H9 (cell line): ENCODE measurements around the gene CGB5. TPM values are rescaled to one million over a fixed set of nuclear protein-coding genes. Genes with fewer than 3 reads are reported as not detected.
"Not testable (repeated sequence)": the region's sequence is repeated elsewhere in the genome, so short reads cannot be mapped to it uniquely, and the experiment has no call there.

ENCODE experiments used
- DNase-seq: peaks from one replicate; pipeline ENCODE4 v3.0.0-alpha.2; 2017
- H2AFZ ChIP-seq: one replicate; pipeline ENCODE4 v1.6.1; 2013; ENCODE audit warnings: mild to moderate bottlenecking, low read length, control low read depth, moderate library complexity
- H2AK5ac ChIP-seq: 2 replicates; pipeline ENCODE4 v1.6.1; 2013; ENCODE audit warnings: low read length, control low read depth, mixed read lengths; ENCODE audit not compliant: insufficient read length
- H2BK120ac ChIP-seq: one replicate; pipeline ENCODE4 v1.6.1; 2013; ENCODE audit warnings: low read depth, mild to moderate bottlenecking, low read length, control low read depth, inconsistent platforms; ENCODE audit not compliant: poor library complexity, severe bottlenecking
- H2BK12ac ChIP-seq: 2 replicates; pipeline ENCODE4 v1.6.1; 2013; ENCODE audit warnings: low read length, control low read depth, mixed read lengths, low read depth; ENCODE audit not compliant: insufficient read length
- H2BK15ac ChIP-seq: 2 replicates; pipeline ENCODE4 v1.6.1; 2013; ENCODE audit warnings: low read depth, low read length, control low read depth
- H2BK20ac ChIP-seq: one replicate; pipeline ENCODE4 v1.6.1; 2013; ENCODE audit warnings: low read depth, mild to moderate bottlenecking, low read length, control low read depth, inconsistent platforms; ENCODE audit not compliant: poor library complexity, severe bottlenecking
- H2BK5ac ChIP-seq: 2 replicates; pipeline ENCODE4 v1.6.1; 2013; ENCODE audit warnings: low read length, control low read depth, mixed read lengths; ENCODE audit not compliant: insufficient read length
- H3K14ac ChIP-seq: 2 replicates; pipeline ENCODE4 v1.6.1; 2013; ENCODE audit warnings: low read length, control low read depth; ENCODE audit not compliant: insufficient read depth
- H3K18ac ChIP-seq: 2 replicates; pipeline ENCODE4 v1.6.1; 2013; ENCODE audit warnings: low read depth, mild to moderate bottlenecking, mixed read lengths, low read length, control low read depth; ENCODE audit not compliant: insufficient read length
- H3K23ac ChIP-seq: 2 replicates; pipeline ENCODE4 v1.6.1; 2013; ENCODE audit warnings: low read length, control low read depth, mixed read lengths, low read depth; ENCODE audit not compliant: insufficient read length
- H3K23me2 ChIP-seq: 2 replicates; pipeline ENCODE4 v1.6.1; 2013; ENCODE audit warnings: low read depth, mild to moderate bottlenecking, mixed read lengths, low read length, control low read depth; ENCODE audit not compliant: insufficient read length, poor library complexity, severe bottlenecking
- H3K27ac ChIP-seq: 2 replicates; pipeline ENCODE4 v1.5.1; 2013; ENCODE audit warnings: low read length, control low read depth, mixed read lengths, low read depth; ENCODE audit not compliant: insufficient read length
- H3K27me3 ChIP-seq: 2 replicates; pipeline ENCODE4 v1.6.1; 2013; ENCODE audit warnings: low read length, control low read depth, inconsistent platforms; ENCODE audit not compliant: insufficient read depth
- H3K4ac ChIP-seq: 2 replicates; pipeline ENCODE4 v1.6.1; 2013; ENCODE audit warnings: low read depth, mild to moderate bottlenecking, control low read depth, inconsistent platforms, low read length, moderate library complexity
- H3K4me1 ChIP-seq: 2 replicates; pipeline ENCODE4 v1.6.1; 2013; ENCODE audit warnings: low read length, control low read depth, inconsistent platforms; ENCODE audit not compliant: insufficient read depth
- H3K4me2 ChIP-seq: 2 replicates; pipeline ENCODE4 v1.6.1; 2013; ENCODE audit warnings: low read length, control low read depth, mixed read lengths; ENCODE audit not compliant: insufficient read length, insufficient read depth
- H3K56ac ChIP-seq: 2 replicates; pipeline ENCODE4 v1.6.1; 2013; ENCODE audit warnings: low read depth, mild to moderate bottlenecking, mixed read lengths, low read length, control low read depth; ENCODE audit not compliant: insufficient read length
- H3K79me1 ChIP-seq: 2 replicates; pipeline ENCODE4 v1.6.1; 2013; ENCODE audit warnings: low read depth, mild to moderate bottlenecking, moderate library complexity, low read length, control low read depth, inconsistent platforms; ENCODE audit not compliant: insufficient read depth, poor library complexity, severe bottlenecking
- H3K79me2 ChIP-seq: 2 replicates; pipeline ENCODE4 v1.6.1; 2013; ENCODE audit warnings: low read length, control low read depth, inconsistent platforms; ENCODE audit not compliant: insufficient read depth
- H3K9ac ChIP-seq: 2 replicates; pipeline ENCODE4 v1.6.1; 2013; ENCODE audit warnings: low read length, control low read depth, mixed read lengths; ENCODE audit not compliant: insufficient read length; ENCODE audit errors: extremely low read depth
- H3K9me3 ChIP-seq: one replicate; pipeline ENCODE4 v1.6.1; 2013; ENCODE audit warnings: low read depth, low read length, inconsistent platforms; ENCODE audit not compliant: control insufficient read depth
- H3T11ph ChIP-seq: one replicate; pipeline ENCODE4 v1.6.1; 2013; ENCODE audit warnings: mild to moderate bottlenecking, low read length, control low read depth, inconsistent platforms
- H4K20me1 ChIP-seq: one replicate; pipeline ENCODE4 v1.6.1; 2013; ENCODE audit not compliant: control insufficient read depth, insufficient read length, insufficient read depth
- H4K5ac ChIP-seq: 2 replicates; pipeline ENCODE4 v1.6.1; 2013; ENCODE audit warnings: low read depth, mild to moderate bottlenecking, mixed read lengths, low read length, control low read depth; ENCODE audit not compliant: insufficient read length
- H4K8ac ChIP-seq: replicated peaks from 2 replicates; pipeline ENCODE4 v1.6.1; 2013; ENCODE audit warnings: low read length, control low read depth, mixed read lengths, low read depth; ENCODE audit not compliant: insufficient read length
- H4K91ac ChIP-seq: 2 replicates; pipeline ENCODE4 v1.6.1; 2013; ENCODE audit warnings: low read depth, mild to moderate bottlenecking, moderate library complexity, mixed read lengths, low read length, control low read depth; ENCODE audit not compliant: insufficient read length
- H3K27ac Mint-ChIP-seq, 3 experiments: 2 replicates in 2 of 3; 3 replicates in 1 of 3; pipeline ENCODE4 v1.8.0; 2020 to 2021; ENCODE audit warnings: mixed read lengths in 3 of 3, mild to moderate bottlenecking in 1 of 3, moderate library complexity in 1 of 3
- H3K27me3 Mint-ChIP-seq: 2 replicates; pipeline ENCODE4 v1.8.0; 2021; ENCODE audit warnings: low read depth, mild to moderate bottlenecking, moderate library complexity, mixed read lengths
- H3K36me3 Mint-ChIP-seq, 3 experiments: 2 replicates in 2 of 3; 3 replicates in 1 of 3; pipeline ENCODE4 v1.8.0; 2020 to 2021; ENCODE audit warnings: low read depth in 3 of 3, mixed read lengths in 3 of 3; ENCODE audit not compliant: insufficient read depth in 1 of 3
- H3K4me1 Mint-ChIP-seq, 2 experiments: 2 replicates each; pipeline ENCODE4 v1.8.0; 2020; ENCODE audit warnings: mixed read lengths in 2 of 2
- H3K4me3 Mint-ChIP-seq, 2 experiments: 2 replicates in 1 of 2; 3 replicates in 1 of 2; pipeline ENCODE4 v1.8.0; 2020 to 2021; ENCODE audit warnings: mild to moderate bottlenecking in 2 of 2, mixed read lengths in 2 of 2, moderate library complexity in 1 of 2
- H3K9me3 Mint-ChIP-seq, 2 experiments: 2 replicates in 1 of 2; 3 replicates in 1 of 2; pipeline ENCODE4 v1.8.0; 2020; ENCODE audit warnings: mild to moderate bottlenecking in 2 of 2, mixed read lengths in 2 of 2, moderate library complexity in 1 of 2
- WGBS: extraction: QIAGEN DNeasy Blood & Tissue Kit; methylation state at CpG from one replicate; pipeline ENCODE4 v1.1.7; 2013; ENCODE audit warnings: missing lambda C conversion rate, low lambda C conversion rate, mixed read lengths; ENCODE audit not compliant: insufficient read length; ENCODE audit errors: extremely low coverage; 5-methylcytosine and 5-hydroxymethylcytosine counted together
- total RNA-seq: library from RNA; stranded (reverse); gene quantifications from 2 replicates; pipeline ENCODE4 v1.2.1, GENCODE V29; 2021

CGB5 gene
- total RNA-seq, 1 experiment from 2014 or later: not detected

DNA sequence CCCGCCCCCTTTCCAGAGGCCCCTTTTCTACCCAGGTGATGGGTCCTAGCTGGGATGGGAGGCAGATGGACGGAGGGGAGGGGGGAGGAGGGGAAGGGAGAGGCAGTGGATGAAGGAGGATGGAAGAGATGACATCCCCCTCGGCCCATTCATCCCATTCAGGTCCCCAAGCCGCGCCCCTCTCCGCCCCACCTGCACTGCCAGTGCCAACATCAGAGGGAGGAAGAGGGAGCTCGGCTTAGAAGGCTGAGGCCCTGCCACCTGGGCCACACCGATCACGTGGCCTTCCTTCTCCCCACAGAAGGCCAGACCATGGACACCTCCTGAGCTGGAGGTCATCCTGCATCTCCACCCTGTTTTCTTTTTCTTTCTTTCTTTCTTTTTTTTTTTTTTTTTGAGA lies 15.0 kb upstream of the CGB5 start:
- H3K4me1 ChIP-seq, H3K4me2 ChIP-seq, H3K4ac ChIP-seq, H4K20me1 ChIP-seq, H3K4me1 Mint-ChIP-seq, H2BK20ac ChIP-seq, H2AFZ ChIP-seq, H3K79me1 ChIP-seq, H4K5ac ChIP-seq, H3K14ac ChIP-seq, H3K27ac ChIP-seq, H3K9me3 ChIP-seq, H3K23ac ChIP-seq, H4K91ac ChIP-seq, H3K79me2 ChIP-seq, H3K18ac ChIP-seq, H3K36me3 Mint-ChIP-seq, DNase-seq, H3K4me3 Mint-ChIP-seq, H2BK5ac ChIP-seq, H2BK12ac ChIP-seq, H3K56ac ChIP-seq, H3K23me2 ChIP-seq, H4K8ac ChIP-seq, H3K9me3 Mint-ChIP-seq, H2AK5ac ChIP-seq, H2BK15ac ChIP-seq, H3T11ph ChIP-seq, H2BK120ac ChIP-seq, H3K27ac Mint-ChIP-seq, H3K27me3 ChIP-seq, H3K9ac ChIP-seq: not testable (repeated sequence)
- WGBS: no CpG with 5 or more reads among the region's 9 CpGs
- H3K27me3 Mint-ChIP-seq: peaks cover 30% of the 10 kb centered on the region

GRCh38 chr19:49029749-49030148 lies 13.9 kb upstream of the CGB5 start:
- H4K20me1 ChIP-seq, H3K9me3 Mint-ChIP-seq, H2BK120ac ChIP-seq, H2AK5ac ChIP-seq, H2BK20ac ChIP-seq, H3K4ac ChIP-seq, H3K79me1 ChIP-seq, H3K18ac ChIP-seq, H3K56ac ChIP-seq, H3K4me1 Mint-ChIP-seq, H3K36me3 Mint-ChIP-seq, H3T11ph ChIP-seq, H4K91ac ChIP-seq, H3K9ac ChIP-seq, H3K79me2 ChIP-seq, H4K8ac ChIP-seq, H2AFZ ChIP-seq, H3K9me3 ChIP-seq, H3K27ac Mint-ChIP-seq, H4K5ac ChIP-seq, H3K4me3 Mint-ChIP-seq, H2BK5ac ChIP-seq, H3K23me2 ChIP-seq, H2BK12ac ChIP-seq, H3K27ac ChIP-seq, DNase-seq, H3K27me3 ChIP-seq, H3K4me2 ChIP-seq, H3K4me1 ChIP-seq, H3K14ac ChIP-seq, H2BK15ac ChIP-seq, H3K23ac ChIP-seq: not testable (repeated sequence)
- WGBS: no CpG with 5 or more reads among the region's 14 CpGs
- peaks cover 29% of the 10 kb centered on the region for H3K27me3 Mint-ChIP-seq
